K562 (cell line): ENCODE measurements around the gene ACBD6. TPM values are rescaled to one million over a fixed set of nuclear protein-coding genes. Genes with fewer than 3 reads are reported as not detected.
A peak's percentile ranks its signal among the peaks of the same experiment; 100 is the strongest.

Experiments
- BCOR ChIP-seq: fragments of 450-650 bp; IDR thresholded peaks from 2 replicates; pipeline ENCODE4 v1.6.1; 2016
- CEBPG ChIP-seq, 3 experiments: fragments of 200-800 bp in 1 of 3; sonication (Bioruptor generic) in 1 of 3; sonication (generic) in 1 of 3; formaldehyde crosslinking in 1 of 3; IDR thresholded peaks in 2 of 3; conservative IDR thresholded peaks in 1 of 3; 2 replicates each; pipeline versions ENCODE4 v1.6.1 to v1.8.0; 2016 to 2022; ENCODE audit warnings: missing compliant biosample characterization in 2 of 3, missing genetic modification characterization in 2 of 3, mild to moderate bottlenecking in 1 of 3, missing genetic modification reagents in 1 of 3
- NCOA2 ChIP-seq, 2 experiments: fragments of 450-650 bp; IDR thresholded peaks; 2 replicates each; pipeline ENCODE4 v1.6.1; 2018; ENCODE audit warnings: mild to moderate bottlenecking in 2 of 2, moderate library complexity in 1 of 2; ENCODE audit not compliant: partially characterized antibody in 2 of 2
- PYGO2 ChIP-seq: fragments of 450-650 bp; IDR thresholded peaks from 2 replicates; pipeline ENCODE4 v1.6.1; 2016; ENCODE audit warnings: mild to moderate bottlenecking, missing genetic modification characterization, moderate library complexity, missing compliant biosample characterization
- SMARCA4 ChIP-seq: fragments of 450-650 bp; IDR thresholded peaks from 2 replicates; pipeline ENCODE4 v1.6.1; 2016
- TAF1 ChIP-seq: IDR thresholded peaks from 2 replicates; pipeline ENCODE4 v1.6.1; 2011; ENCODE audit warnings: mild to moderate bottlenecking, low read length, moderate library complexity; ENCODE audit not compliant: insufficient read depth, control insufficient read depth, severe bottlenecking; ENCODE audit errors: extremely low read depth
- THRAP3 ChIP-seq: fragments of 450-650 bp; IDR thresholded peaks from 2 replicates; pipeline ENCODE4 v1.6.1; 2016; ENCODE audit warnings: mild to moderate bottlenecking, inconsistent platforms, borderline replicate concordance
- ZFX ChIP-seq: sonication (generic); formaldehyde crosslinking; IDR thresholded peaks from 2 replicates; pipeline ENCODE4 v1.8.0; 2022; ENCODE audit warnings: mild to moderate bottlenecking, missing genetic modification reagents, moderate library complexity
- polyA plus RNA-seq, 8 experiments: library from polyadenylated mRNA; depleted of rRNA in 4 of 8; stranded (reverse) in 5 of 8; unstranded in 3 of 8; fragments of >200 nt; fragmentation: Nextera tagmentation in 2 of 8; fragmentation: Illumina TruSeq in 1 of 8; extraction: Ambion mirVana in 2 of 8; extraction: Trizol in 1 of 8; gene quantifications; 2 replicates each; pipeline versions ENCODE4 v1.2.1 to v1.2.3, GENCODE V29; 2011 to 2014; ENCODE audit warnings: inconsistent platforms in 1 of 8, missing spikeins in 1 of 8
- total RNA-seq, 7 experiments: library from RNA; depleted of rRNA in 6 of 7; stranded (reverse); fragments of >200 nt in 6 of 7; fragmentation: Illumina TruSeq in 2 of 7; extraction: Trizol in 2 of 7; gene quantifications; 2 replicates each; pipeline versions ENCODE4 v1.2.1 to v1.2.3, GENCODE V29; 2011 to 2021; ENCODE audit warnings: low replicate concordance in 1 of 7
- TF ChIP-seq, protein P1 (sequence below): sonication (generic); formaldehyde crosslinking; IDR thresholded peaks from 2 replicates; pipeline ENCODE4 v1.8.0; 2023; ENCODE audit warnings: mild to moderate bottlenecking, missing genetic modification reagents
- TF ChIP-seq, protein P2 (sequence below): sonication (generic); formaldehyde crosslinking; IDR thresholded peaks from 2 replicates; pipeline ENCODE4 v1.8.0; 2022; ENCODE audit warnings: missing genetic modification reagents, mild to moderate bottlenecking, borderline replicate concordance
- TF ChIP-seq, protein P3 (sequence below): fragments of 150-350 bp; conservative IDR thresholded peaks from 2 replicates; pipeline ENCODE4 v1.6.1; 2014; ENCODE audit warnings: low read length
- TF ChIP-seq, protein P4 (sequence below): fragments of 250-450 bp; sonication (Bioruptor Pico); IDR thresholded peaks from 2 replicates; pipeline ENCODE4 v1.8.0; 2021; ENCODE audit warnings: borderline replicate concordance, mild to moderate bottlenecking, moderate library complexity; ENCODE audit not compliant: poor library complexity, severe bottlenecking
- TF ChIP-seq, protein P5 (sequence below): fragments of 250-450 bp; sonication (Bioruptor Pico); IDR thresholded peaks from 2 replicates; pipeline ENCODE4 v1.5.0; 2021

Gene ACBD6
- total and polyA plus RNA-seq, 9 of the 15 experiments (the other 6 are each of a cell fraction or from before 2014, with no cell fraction given), result 16.9 to 107 (median 77.7) TPM

DNA sequence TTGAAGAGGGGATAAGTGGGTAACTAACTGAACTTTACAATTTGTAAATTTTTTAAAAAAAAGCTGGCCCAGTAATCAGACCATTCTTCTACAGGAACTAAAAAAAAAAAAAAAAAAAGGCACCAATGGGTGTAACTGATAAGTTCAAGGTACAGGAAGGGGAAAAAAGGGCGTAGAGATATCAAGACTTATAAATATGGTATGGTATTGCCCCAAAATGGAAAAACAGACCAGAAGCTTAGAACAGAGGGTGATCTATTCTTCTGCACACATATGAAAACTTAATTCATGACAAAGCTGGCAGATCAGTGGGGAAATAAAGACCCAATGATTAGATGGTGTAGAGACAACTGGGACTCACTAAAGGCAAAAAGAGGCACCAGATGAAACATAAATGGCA, 213.4 kb downstream of the ACBD6 start (continued):
- TF ChIP-seq, protein P1, sequence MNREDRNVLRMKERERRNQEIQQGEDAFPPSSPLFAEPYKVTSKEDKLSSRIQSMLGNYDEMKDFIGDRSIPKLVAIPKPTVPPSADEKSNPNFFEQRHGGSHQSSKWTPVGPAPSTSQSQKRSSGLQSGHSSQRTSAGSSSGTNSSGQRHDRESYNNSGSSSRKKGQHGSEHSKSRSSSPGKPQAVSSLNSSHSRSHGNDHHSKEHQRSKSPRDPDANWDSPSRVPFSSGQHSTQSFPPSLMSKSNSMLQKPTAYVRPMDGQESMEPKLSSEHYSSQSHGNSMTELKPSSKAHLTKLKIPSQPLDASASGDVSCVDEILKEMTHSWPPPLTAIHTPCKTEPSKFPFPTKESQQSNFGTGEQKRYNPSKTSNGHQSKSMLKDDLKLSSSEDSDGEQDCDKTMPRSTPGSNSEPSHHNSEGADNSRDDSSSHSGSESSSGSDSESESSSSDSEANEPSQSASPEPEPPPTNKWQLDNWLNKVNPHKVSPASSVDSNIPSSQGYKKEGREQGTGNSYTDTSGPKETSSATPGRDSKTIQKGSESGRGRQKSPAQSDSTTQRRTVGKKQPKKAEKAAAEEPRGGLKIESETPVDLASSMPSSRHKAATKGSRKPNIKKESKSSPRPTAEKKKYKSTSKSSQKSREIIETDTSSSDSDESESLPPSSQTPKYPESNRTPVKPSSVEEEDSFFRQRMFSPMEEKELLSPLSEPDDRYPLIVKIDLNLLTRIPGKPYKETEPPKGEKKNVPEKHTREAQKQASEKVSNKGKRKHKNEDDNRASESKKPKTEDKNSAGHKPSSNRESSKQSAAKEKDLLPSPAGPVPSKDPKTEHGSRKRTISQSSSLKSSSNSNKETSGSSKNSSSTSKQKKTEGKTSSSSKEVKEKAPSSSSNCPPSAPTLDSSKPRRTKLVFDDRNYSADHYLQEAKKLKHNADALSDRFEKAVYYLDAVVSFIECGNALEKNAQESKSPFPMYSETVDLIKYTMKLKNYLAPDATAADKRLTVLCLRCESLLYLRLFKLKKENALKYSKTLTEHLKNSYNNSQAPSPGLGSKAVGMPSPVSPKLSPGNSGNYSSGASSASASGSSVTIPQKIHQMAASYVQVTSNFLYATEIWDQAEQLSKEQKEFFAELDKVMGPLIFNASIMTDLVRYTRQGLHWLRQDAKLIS (CRISPR knock-in tag), result no peak
- TF ChIP-seq NCOA2 (IDR thresholded peaks at IDR 0.05; ENCODE audit: partially characterized antibody in 2 of 2), result no peak
- TF ChIP-seq, protein P2, sequence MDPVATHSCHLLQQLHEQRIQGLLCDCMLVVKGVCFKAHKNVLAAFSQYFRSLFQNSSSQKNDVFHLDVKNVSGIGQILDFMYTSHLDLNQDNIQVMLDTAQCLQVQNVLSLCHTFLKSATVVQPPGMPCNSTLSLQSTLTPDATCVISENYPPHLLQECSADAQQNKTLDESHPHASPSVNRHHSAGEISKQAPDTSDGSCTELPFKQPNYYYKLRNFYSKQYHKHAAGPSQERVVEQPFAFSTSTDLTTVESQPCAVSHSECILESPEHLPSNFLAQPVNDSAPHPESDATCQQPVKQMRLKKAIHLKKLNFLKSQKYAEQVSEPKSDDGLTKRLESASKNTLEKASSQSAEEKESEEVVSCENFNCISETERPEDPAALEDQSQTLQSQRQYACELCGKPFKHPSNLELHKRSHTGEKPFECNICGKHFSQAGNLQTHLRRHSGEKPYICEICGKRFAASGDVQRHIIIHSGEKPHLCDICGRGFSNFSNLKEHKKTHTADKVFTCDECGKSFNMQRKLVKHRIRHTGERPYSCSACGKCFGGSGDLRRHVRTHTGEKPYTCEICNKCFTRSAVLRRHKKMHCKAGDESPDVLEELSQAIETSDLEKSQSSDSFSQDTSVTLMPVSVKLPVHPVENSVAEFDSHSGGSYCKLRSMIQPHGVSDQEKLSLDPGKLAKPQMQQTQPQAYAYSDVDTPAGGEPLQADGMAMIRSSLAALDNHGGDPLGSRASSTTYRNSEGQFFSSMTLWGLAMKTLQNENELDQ (CRISPR knock-in tag), result no peak
- TF ChIP-seq TAF1, result no peak
- no peak for TF ChIP-seq BCOR
- TF ChIP-seq PYGO2, result no peak
- TF ChIP-seq, protein P3, sequence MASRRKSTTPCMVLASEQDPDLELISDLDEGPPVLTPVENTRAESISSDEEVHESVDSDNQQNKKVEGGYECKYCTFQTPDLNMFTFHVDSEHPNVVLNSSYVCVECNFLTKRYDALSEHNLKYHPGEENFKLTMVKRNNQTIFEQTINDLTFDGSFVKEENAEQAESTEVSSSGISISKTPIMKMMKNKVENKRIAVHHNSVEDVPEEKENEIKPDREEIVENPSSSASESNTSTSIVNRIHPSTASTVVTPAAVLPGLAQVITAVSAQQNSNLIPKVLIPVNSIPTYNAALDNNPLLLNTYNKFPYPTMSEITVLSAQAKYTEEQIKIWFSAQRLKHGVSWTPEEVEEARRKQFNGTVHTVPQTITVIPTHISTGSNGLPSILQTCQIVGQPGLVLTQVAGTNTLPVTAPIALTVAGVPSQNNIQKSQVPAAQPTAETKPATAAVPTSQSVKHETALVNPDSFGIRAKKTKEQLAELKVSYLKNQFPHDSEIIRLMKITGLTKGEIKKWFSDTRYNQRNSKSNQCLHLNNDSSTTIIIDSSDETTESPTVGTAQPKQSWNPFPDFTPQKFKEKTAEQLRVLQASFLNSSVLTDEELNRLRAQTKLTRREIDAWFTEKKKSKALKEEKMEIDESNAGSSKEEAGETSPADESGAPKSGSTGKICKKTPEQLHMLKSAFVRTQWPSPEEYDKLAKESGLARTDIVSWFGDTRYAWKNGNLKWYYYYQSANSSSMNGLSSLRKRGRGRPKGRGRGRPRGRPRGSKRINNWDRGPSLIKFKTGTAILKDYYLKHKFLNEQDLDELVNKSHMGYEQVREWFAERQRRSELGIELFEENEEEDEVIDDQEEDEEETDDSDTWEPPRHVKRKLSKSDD, result no peak
- TF ChIP-seq, protein P4, sequence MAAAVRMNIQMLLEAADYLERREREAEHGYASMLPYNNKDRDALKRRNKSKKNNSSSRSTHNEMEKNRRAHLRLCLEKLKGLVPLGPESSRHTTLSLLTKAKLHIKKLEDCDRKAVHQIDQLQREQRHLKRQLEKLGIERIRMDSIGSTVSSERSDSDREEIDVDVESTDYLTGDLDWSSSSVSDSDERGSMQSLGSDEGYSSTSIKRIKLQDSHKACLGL (CRISPR knock-in tag), result no peak
- TF ChIP-seq, protein P5, sequence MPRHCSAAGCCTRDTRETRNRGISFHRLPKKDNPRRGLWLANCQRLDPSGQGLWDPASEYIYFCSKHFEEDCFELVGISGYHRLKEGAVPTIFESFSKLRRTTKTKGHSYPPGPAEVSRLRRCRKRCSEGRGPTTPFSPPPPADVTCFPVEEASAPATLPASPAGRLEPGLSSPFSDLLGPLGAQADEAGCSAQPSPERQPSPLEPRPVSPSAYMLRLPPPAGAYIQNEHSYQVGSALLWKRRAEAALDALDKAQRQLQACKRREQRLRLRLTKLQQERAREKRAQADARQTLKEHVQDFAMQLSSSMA (CRISPR knock-in tag), result no peak
- no peak for TF ChIP-seq CEBPG (CRISPR knock-in tag; IDR thresholded peaks at IDR 0.05)
- no peak for TF ChIP-seq CEBPG (tag; conservative IDR thresholded peaks at IDR 0.05 in 1 of 2, IDR thresholded peaks at IDR 0.05 in 1 of 2)
- no peak for TF ChIP-seq ZFX (CRISPR knock-in tag)
- no peak for TF ChIP-seq THRAP3
- 0 out of 2 replicates have a peak, but pooled peaks have one; percentile 28 for TF ChIP-seq SMARCA4
